HCT116 (cell line): ENCODE data around the gene SLC1A4.

Source experiments
- ATF3 ChIP-seq: IDR thresholded peaks from 2 replicates; pipeline ENCODE4 v1.6.1; 2012
- CBX3 ChIP-seq: IDR thresholded peaks from 2 replicates; pipeline ENCODE4 v1.6.1; 2012; ENCODE audit warnings: low read depth
- CTCF ChIP-seq, 3 experiments: fragments of 200-600 bp in 1 of 3; sonication (generic) in 1 of 3; IDR thresholded peaks in 2 of 3; conservative IDR thresholded peaks in 1 of 3; 2 replicates each; pipeline ENCODE4 v1.5.1; 2012 to 2017; ENCODE audit warnings: low read depth in 2 of 3, low read length in 2 of 3, antibody characterized with exemption in 1 of 3, borderline replicate concordance in 1 of 3, control low read depth in 1 of 3, mild to moderate bottlenecking in 1 of 3, mixed read lengths in 1 of 3, mixed run types in 1 of 3, moderate library complexity in 1 of 3; ENCODE audit not compliant: insufficient read depth in 1 of 3
- EZH2 ChIP-seq: fragments of 200-600 bp; sonication (generic); IDR thresholded peaks from 2 replicates; pipeline ENCODE4 v1.6.1; 2017; ENCODE audit warnings: antibody characterized with exemption, mixed run types
- MAX ChIP-seq: IDR thresholded peaks from 2 replicates; pipeline ENCODE4 v1.6.1; 2012
- POLR2AphosphoS5 ChIP-seq: IDR thresholded peaks from 2 replicates; pipeline ENCODE4 v1.6.1; 2011; ENCODE audit warnings: mild to moderate bottlenecking, low read depth, low read length, moderate library complexity
- RAD21 ChIP-seq: IDR thresholded peaks from 2 replicates; pipeline ENCODE4 v1.6.1; 2012; ENCODE audit warnings: low read depth, mild to moderate bottlenecking
- REST ChIP-seq: IDR thresholded peaks from 2 replicates; pipeline ENCODE4 v1.6.1; 2012; ENCODE audit warnings: low read depth
- SIN3A ChIP-seq: IDR thresholded peaks from 2 replicates; pipeline ENCODE4 v1.6.1; 2012; ENCODE audit warnings: low read depth
- SP1 ChIP-seq: IDR thresholded peaks from 2 replicates; pipeline ENCODE4 v1.6.1; 2012; ENCODE audit warnings: low read depth
- ZBTB33 ChIP-seq: IDR thresholded peaks from 2 replicates; pipeline ENCODE4 v1.6.1; 2011; ENCODE audit warnings: mild to moderate bottlenecking, low read length, moderate library complexity; ENCODE audit not compliant: insufficient replicate concordance; ENCODE audit errors: extremely low read depth

- TF ChIP-seq CTCF (IDR thresholded peaks at IDR 0.05 in 2 of 3, conservative IDR thresholded peaks at IDR 0.05 in 1 of 3; ENCODE audit: borderline replicate concordance in 1 of 3, insufficient read depth in 1 of 3, low read depth in 2 of 3, low read length in 2 of 3) (no peak), MAX (no peak), ATF3 (no peak), ZBTB33 (no peak), SIN3A (no peak), POLR2AphosphoS5 (no peak), RAD21 (no peak), CBX3 (no peak), REST (no peak), SP1 (no peak), EZH2 (no peak)
Observed at GRCh38 chr2:64985447-64985846, 3.8 kb upstream of the SLC1A4 start.
